OCI-LY3 (cell line): Measurements from ENCODE around the gene NR2F1.

Experiments
- CTCF ChIP-seq: fragments of 200-600, 300-600 bp; sonication (generic); IDR thresholded peaks from 2 replicates; pipeline ENCODE4 v1.5.1; 2014; ENCODE audit warnings: antibody characterized with exemption, low read length, low read depth
- EZH2phosphoT487 ChIP-seq: fragments of 200-600 bp; shearing (Covaris generic); IDR thresholded peaks from 2 replicates; pipeline ENCODE4 v1.6.1; 2018; ENCODE audit warnings: antibody characterized with exemption, mixed run types, low read depth

- TF ChIP-seq CTCF (no peak), EZH2phosphoT487 (no peak)
Observed at GRCh38 chr5:93599399-93600120, 16.5 kb downstream of the NR2F1 start.
